ENCODE data around the gene HEPACAM2.
A peak's percentile ranks its signal among the peaks of the same experiment; 100 is the strongest.

The HEPACAM2 gene

GRCh38 chr7:93231259-93231658, 5.0 kb upstream of the HEPACAM2 start:
- TF ChIP-seq, protein P1, sequence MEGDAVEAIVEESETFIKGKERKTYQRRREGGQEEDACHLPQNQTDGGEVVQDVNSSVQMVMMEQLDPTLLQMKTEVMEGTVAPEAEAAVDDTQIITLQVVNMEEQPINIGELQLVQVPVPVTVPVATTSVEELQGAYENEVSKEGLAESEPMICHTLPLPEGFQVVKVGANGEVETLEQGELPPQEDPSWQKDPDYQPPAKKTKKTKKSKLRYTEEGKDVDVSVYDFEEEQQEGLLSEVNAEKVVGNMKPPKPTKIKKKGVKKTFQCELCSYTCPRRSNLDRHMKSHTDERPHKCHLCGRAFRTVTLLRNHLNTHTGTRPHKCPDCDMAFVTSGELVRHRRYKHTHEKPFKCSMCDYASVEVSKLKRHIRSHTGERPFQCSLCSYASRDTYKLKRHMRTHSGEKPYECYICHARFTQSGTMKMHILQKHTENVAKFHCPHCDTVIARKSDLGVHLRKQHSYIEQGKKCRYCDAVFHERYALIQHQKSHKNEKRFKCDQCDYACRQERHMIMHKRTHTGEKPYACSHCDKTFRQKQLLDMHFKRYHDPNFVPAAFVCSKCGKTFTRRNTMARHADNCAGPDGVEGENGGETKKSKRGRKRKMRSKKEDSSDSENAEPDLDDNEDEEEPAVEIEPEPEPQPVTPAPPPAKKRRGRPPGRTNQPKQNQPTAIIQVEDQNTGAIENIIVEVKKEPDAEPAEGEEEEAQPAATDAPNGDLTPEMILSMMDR (IDR thresholded peaks at IDR 0.05; ENCODE audit: low read length, missing control alignments): no peak
- peak overlapping the region; percentile 89 for H3K4me3 ChIP-seq (replicated peaks; ENCODE audit: low read depth, low read length)
- DNase-seq (ENCODE audit: low read depth): peak; percentile 1

GRCh38 chr7:93228302-93228701, 2.0 kb upstream of the HEPACAM2 start:
- TF ChIP-seq, protein P1 (IDR thresholded peaks at IDR 0.05; ENCODE audit: low read length, missing control alignments): peak; percentile 75
- no peak overlapping the region for H3K4me3 ChIP-seq (replicated peaks; ENCODE audit: low read depth, low read length)
- peak; percentile 81 for DNase-seq (ENCODE audit: low read depth)

DNA sequence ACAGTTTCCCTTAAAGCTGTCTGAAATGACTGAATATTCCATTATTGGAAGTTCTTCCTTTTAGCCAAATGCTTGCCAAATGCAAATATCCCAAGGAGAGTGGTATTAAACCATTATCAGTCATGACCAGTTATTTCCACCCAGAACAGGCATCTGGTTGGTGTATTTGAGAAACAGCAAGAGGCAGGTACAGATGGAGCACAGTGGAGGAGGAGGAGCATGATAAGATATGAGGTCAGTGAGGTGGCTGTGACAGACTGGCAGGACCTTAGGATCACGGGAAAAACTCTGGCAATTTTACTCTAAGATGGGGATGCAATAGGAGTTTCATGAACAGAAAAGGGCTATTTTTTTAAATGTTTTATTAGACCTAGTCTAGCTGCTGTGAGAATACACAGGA, 6.4 kb downstream of the HEPACAM2 start:
- TF ChIP-seq, protein P1 (IDR thresholded peaks at IDR 0.05; ENCODE audit: low read length, missing control alignments): no peak
- DNase-seq (ENCODE audit: low read depth): no peak
- H3K4me3 ChIP-seq (replicated peaks; ENCODE audit: low read depth, low read length): no peak overlapping the region

GRCh38 chr7:93218997-93219827, 7.1 kb downstream of the HEPACAM2 start:
- TF ChIP-seq, protein P1 (IDR thresholded peaks at IDR 0.05; ENCODE audit: low read length, missing control alignments): no peak
- H3K4me3 ChIP-seq (replicated peaks; ENCODE audit: low read depth, low read length): no peak overlapping the region
- DNase-seq (ENCODE audit: low read depth): no peak

DNA sequence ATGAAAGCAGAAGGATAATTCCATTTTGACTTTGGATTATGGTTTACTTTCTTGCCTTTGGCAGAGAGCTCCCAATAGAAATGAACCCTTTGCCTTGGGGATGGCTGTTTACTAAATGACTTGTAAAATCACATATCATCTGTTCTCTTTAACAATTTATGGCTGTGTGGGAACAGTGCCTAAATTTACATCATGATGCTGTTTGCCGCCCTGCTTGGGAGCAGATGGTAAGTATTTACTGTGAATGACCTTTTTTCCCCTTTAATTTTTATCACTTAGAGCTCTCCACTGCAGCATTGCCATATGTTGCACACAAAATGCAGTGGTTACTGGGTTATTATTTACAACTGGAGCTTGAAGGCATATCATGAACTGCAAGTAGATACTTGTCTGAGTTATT, 13.4 kb downstream of the HEPACAM2 start:
- TF ChIP-seq, protein P1 (IDR thresholded peaks at IDR 0.05; ENCODE audit: low read length, missing control alignments): no peak
- no peak for DNase-seq (ENCODE audit: low read depth)

DNA sequence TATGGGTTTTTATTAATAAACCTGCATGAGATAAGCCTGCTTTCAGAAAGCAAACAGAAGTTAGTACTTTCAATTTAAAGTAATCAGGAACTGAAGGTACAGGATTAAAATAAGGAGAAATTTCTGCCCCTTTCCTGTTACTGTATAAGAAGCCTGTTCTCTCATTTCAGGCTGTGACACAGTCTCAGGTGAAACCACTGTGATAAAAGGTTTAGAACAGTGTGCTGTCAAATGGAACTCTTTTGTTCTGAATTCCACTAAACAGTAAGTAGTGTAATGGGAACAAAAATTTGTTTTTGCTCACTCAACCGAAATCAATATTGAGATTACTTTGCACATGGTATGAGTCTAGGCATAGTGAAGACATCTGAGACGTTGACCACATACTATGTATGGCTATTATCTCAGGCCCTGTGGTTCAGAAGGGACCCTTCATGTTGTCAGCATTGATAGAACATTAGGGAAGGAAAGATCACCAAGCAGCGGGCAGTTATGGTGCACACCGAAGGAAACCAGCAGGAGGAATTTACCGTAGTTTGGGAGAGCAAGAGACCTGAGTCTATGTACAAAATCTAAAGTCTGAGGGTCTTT, 14.9 kb downstream of the HEPACAM2 start:
- DNase-seq (ENCODE audit: low read depth): no peak
- TF ChIP-seq, protein P1 (IDR thresholded peaks at IDR 0.05; ENCODE audit: low read length, missing control alignments): no peak
- H3K4me3 ChIP-seq (replicated peaks; ENCODE audit: low read depth, low read length): no peak overlapping the region

More for the DNA sequence above, 13.4 kb downstream of the HEPACAM2 start:
- H3K4me3 ChIP-seq (replicated peaks; ENCODE audit: low read depth, low read length): no peak overlapping the region

Measured in fibroblast of pulmonary artery (primary cell).